Measurements from ENCODE around the gene PCID2.

The PCID2 gene

GRCh38 chr13:113157206-113157928 is 51.1 kb downstream of the PCID2 start:
- Mint-ChIP-seq H3K27me3 (peaks cover 6% of the 10 kb centered on the region), H3K36me3 (ENCODE audit: low read depth) (no peaks in the 10 kb centered on the region), H3K4me3 (no peak overlapping the region), H3K4me1 (peaks cover 21% of the 10 kb centered on the region), H3K9me3 (peaks cover 13% of the 10 kb centered on the region), H3K27ac (no peak overlapping the region)
- no peak for DNase-seq
- no peak for ATAC-seq

DNA sequence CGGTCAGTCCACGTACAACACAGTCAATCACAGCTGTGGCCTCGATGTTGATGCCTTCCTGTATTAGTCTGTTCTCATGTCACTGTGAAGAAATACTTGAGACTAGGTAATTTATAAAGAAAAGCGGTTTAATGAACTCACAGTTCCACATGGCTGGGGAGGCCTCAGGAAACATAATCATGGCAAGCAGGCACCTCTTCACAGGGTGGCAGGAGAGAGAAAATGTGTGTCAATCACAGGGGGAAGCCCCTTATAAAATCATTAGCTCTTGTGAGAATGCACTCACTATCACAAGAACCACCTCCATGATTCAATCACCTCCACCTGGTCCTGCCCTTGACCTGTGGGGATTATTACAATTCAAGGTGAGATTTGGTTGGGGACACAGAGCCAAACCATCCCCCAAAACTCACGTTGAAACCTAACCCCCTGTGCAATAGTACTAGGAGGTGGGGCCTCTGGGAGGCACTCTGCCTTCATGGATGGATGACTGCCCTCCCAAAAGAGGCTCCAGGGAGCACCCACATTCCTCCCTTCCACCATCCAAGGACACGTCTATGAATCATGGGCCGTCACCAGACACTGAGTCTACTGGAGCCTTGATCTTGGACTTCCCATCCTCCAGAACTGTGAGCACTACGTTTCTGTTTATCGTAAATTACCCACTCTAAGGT is 52.4 kb downstream of the PCID2 start:
- H3K27ac Mint-ChIP-seq: no peak overlapping the region
- ATAC-seq (no peak), DNase-seq (no peak)
- peaks cover 13% of the 10 kb centered on the region for H3K9me3 Mint-ChIP-seq
- H3K36me3 Mint-ChIP-seq (ENCODE audit: low read depth): no peaks in the 10 kb centered on the region
- peaks cover 13% of the 10 kb centered on the region for H3K27me3 Mint-ChIP-seq
- H3K4me3 Mint-ChIP-seq: no peak overlapping the region
- peaks cover 20% of the 10 kb centered on the region for H3K4me1 Mint-ChIP-seq

DNA sequence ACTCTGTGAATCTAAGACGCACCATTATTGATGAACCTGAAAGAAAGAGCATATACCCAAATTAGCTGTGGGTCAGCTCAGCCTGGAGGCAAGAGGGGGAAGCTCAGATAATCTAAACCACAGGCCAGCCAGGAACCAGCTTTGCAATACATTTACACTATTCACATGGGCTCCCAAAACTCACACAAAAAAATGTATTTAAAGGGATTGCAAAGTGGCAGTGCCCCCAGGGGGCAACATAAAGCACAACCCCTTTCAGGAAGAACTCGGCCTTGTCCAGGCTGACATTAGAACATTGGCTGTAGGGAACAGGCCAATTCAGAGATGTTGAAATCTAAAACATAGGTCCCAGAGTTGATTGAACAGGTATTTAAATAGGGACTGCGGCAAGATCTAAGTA is 53.3 kb downstream of the PCID2 start:
- Mint-ChIP-seq H3K27me3 (peaks cover 18% of the 10 kb centered on the region), H3K27ac (no peak overlapping the region), H3K9me3 (peaks cover 13% of the 10 kb centered on the region), H3K4me1 (peaks cover 19% of the 10 kb centered on the region), H3K4me3 (no peak overlapping the region), H3K36me3 (ENCODE audit: low read depth) (no peaks in the 10 kb centered on the region)
- no peak for DNase-seq
- ATAC-seq: no peak

GRCh38 chr13:113153810-113154748 is 54.4 kb downstream of the PCID2 start:
- DNase-seq: peak; percentile 66
- peak; percentile 42 for ATAC-seq
- Mint-ChIP-seq H3K4me3 (peak overlapping the region; percentile 74), H3K4me1 (peaks cover 16% of the 10 kb centered on the region), H3K36me3 (ENCODE audit: low read depth) (no peaks in the 10 kb centered on the region), H3K27ac (peak overlapping the region; percentile 62), H3K9me3 (peaks cover 13% of the 10 kb centered on the region), H3K27me3 (peaks cover 19% of the 10 kb centered on the region)

- H3K4me1 Mint-ChIP-seq: peaks cover 16% of the 10 kb centered on the region
- peaks cover 19% of the 10 kb centered on the region for H3K27me3 Mint-ChIP-seq
- H3K36me3 Mint-ChIP-seq (ENCODE audit: low read depth): no peaks in the 10 kb centered on the region
- peaks cover 13% of the 10 kb centered on the region for H3K9me3 Mint-ChIP-seq
- DNase-seq (peak; percentile 17), ATAC-seq (peak; percentile 35)
- peak overlapping the region; percentile 64 for H3K27ac Mint-ChIP-seq
- peak overlapping the region; percentile 74 for H3K4me3 Mint-ChIP-seq
These were observed 55.3 kb downstream of the PCID2 start for GRCh38 chr13:113152984-113153809.

GRCh38 chr13:113152691-113152983 is 55.8 kb downstream of the PCID2 start:
- DNase-seq: no peak
- H3K9me3 Mint-ChIP-seq: peaks cover 13% of the 10 kb centered on the region
- H3K4me3 Mint-ChIP-seq: peak overlapping the region; percentile 74
- peak; percentile 6 for ATAC-seq
- no peaks in the 10 kb centered on the region for H3K36me3 Mint-ChIP-seq (ENCODE audit: low read depth)
- peaks cover 16% of the 10 kb centered on the region for H3K4me1 Mint-ChIP-seq
- peaks cover 19% of the 10 kb centered on the region for H3K27me3 Mint-ChIP-seq
- peak overlapping the region; percentile 64 for H3K27ac Mint-ChIP-seq

GRCh38 chr13:113151745-113152690 is 56.5 kb downstream of the PCID2 start:
- ATAC-seq (peak; percentile 45), DNase-seq (peak; percentile 16)
- Mint-ChIP-seq H3K9me3 (peaks cover 13% of the 10 kb centered on the region), H3K4me3 (peak overlapping the region; percentile 74), H3K36me3 (ENCODE audit: low read depth) (no peaks in the 10 kb centered on the region), H3K4me1 (peaks cover 16% of the 10 kb centered on the region), H3K27ac (no peak overlapping the region), H3K27me3 (peaks cover 19% of the 10 kb centered on the region)

GRCh38 chr13:113150550-113151365 is 57.7 kb downstream of the PCID2 start:
- DNase-seq (no peak), ATAC-seq (no peak)
- H3K27me3 Mint-ChIP-seq: peaks cover 19% of the 10 kb centered on the region
- H3K4me3 Mint-ChIP-seq: no peak overlapping the region
- peaks cover 20% of the 10 kb centered on the region for H3K4me1 Mint-ChIP-seq
- H3K9me3 Mint-ChIP-seq: peaks cover 11% of the 10 kb centered on the region
- no peaks in the 10 kb centered on the region for H3K36me3 Mint-ChIP-seq (ENCODE audit: low read depth)
- no peak overlapping the region for H3K27ac Mint-ChIP-seq

DNA sequence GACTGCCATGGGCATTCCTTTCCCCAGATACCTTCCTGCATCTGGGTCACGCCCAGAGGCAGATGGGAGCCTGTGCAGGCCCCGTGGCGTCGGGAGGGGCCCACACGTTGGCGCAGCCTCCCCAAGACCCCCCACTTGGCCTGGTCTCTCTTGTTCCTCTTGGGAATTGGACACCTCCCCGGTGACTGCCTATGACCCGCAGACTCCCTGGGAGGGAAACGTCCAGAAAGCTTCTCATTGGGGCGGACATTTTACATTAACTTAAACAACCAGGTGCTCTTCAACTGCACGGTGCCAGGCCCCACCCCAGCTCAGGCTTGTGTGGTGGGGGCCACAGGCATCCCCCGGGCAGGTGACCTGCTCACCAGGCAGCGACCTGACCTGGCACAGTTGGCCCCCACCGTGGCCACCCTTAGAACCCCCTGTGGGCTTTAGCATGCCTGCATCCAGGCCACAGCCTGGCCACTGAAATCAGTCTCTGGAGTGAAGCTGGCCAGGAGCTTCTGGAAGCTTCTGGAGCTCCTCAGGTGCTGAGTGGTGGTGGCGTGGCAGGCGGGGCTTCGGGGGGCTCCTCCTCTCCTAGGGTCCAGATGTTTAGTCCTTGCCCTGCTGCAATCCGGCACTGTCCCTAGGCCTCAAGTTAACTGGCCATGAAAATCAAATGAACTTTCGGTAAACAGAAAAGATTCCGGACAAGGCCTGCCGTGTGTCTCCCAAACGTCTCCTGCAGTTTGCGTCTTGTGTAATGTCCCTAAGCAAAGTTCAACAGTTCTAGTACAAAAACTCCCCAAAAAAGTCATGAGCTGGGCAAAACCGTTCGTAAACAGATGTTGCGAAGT is 58.5 kb downstream of the PCID2 start:
- ATAC-seq (no peak), DNase-seq (no peak)
- no peak overlapping the region for H3K4me3 Mint-ChIP-seq
- H3K27me3 Mint-ChIP-seq: peaks cover 19% of the 10 kb centered on the region
- no peaks in the 10 kb centered on the region for H3K36me3 Mint-ChIP-seq (ENCODE audit: low read depth)
- H3K9me3 Mint-ChIP-seq: peaks cover 3% of the 10 kb centered on the region
- H3K4me1 Mint-ChIP-seq: peaks cover 22% of the 10 kb centered on the region
- H3K27ac Mint-ChIP-seq: no peak overlapping the region

DNA sequence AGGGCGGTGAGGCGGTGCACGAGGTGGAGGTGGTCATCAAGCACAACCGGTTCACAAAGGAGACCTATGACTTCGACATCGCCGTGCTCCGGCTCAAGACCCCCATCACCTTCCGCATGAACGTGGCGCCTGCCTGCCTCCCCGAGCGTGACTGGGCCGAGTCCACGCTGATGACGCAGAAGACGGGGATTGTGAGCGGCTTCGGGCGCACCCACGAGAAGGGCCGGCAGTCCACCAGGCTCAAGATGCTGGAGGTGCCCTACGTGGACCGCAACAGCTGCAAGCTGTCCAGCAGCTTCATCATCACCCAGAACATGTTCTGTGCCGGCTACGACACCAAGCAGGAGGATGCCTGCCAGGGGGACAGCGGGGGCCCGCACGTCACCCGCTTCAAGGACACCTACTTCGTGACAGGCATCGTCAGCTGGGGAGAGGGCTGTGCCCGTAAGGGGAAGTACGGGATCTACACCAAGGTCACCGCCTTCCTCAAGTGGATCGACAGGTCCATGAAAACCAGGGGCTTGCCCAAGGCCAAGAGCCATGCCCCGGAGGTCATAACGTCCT is 59.4 kb downstream of the PCID2 start:
- ATAC-seq: no peak

GRCh38 chr13:113148407-113148806 is 60.1 kb downstream of the PCID2 start:
- Mint-ChIP-seq H3K4me1 (peaks cover 17% of the 10 kb centered on the region), H3K9me3 (no peaks in the 10 kb centered on the region), H3K27ac (no peak overlapping the region), H3K36me3 (ENCODE audit: low read depth) (no peaks in the 10 kb centered on the region), H3K4me3 (no peak overlapping the region), H3K27me3 (peaks cover 19% of the 10 kb centered on the region)
- no peak for ATAC-seq
- DNase-seq: no peak

More for the DNA sequence above, 59.4 kb downstream of the PCID2 start:
- DNase-seq: no peak
- no peak overlapping the region for H3K4me3 Mint-ChIP-seq
- no peaks in the 10 kb centered on the region for H3K9me3 Mint-ChIP-seq
- peaks cover 19% of the 10 kb centered on the region for H3K27me3 Mint-ChIP-seq
- H3K36me3 Mint-ChIP-seq (ENCODE audit: low read depth): no peaks in the 10 kb centered on the region
- H3K27ac Mint-ChIP-seq: no peak overlapping the region
- H3K4me1 Mint-ChIP-seq: peaks cover 21% of the 10 kb centered on the region

DNA sequence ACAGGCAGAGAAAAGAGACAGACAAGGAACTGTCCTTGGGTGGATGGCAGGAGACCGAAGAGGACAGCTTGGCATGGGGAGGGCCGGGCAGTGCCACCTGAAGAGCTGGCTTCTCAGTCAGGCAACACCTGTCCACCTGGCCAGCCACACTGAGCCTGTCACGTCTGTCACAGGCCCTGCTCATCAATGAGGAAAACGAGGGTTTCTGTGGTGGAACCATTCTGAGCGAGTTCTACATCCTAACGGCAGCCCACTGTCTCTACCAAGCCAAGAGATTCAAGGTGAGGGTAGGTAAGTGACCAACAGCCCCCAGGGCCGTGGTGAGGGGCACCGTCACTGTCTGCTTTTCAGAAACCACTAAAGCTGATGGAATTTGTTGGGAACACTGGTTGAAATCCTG is 61.3 kb downstream of the PCID2 start:
- Mint-ChIP-seq H3K4me1 (peaks cover 9% of the 10 kb centered on the region), H3K36me3 (ENCODE audit: low read depth) (no peaks in the 10 kb centered on the region), H3K27ac (no peak overlapping the region), H3K4me3 (no peak overlapping the region), H3K27me3 (peaks cover 11% of the 10 kb centered on the region), H3K9me3 (no peaks in the 10 kb centered on the region)
- ATAC-seq (no peak), DNase-seq (no peak)

All from activated naive CD8-positive, alpha-beta T cell treated with anti-CD3 and anti-CD28 coated beads, Interleukin-2, amount 50 U/mL, for 24 hours (primary cell).